Measurements from ENCODE around the gene PDE3A. TPM values are rescaled to one million over a fixed set of nuclear protein-coding genes. Genes with fewer than 3 reads are reported as not detected.

Gene PDE3A
- total RNA-seq, 2 experiments from 2014 or later: not detected

DNA sequence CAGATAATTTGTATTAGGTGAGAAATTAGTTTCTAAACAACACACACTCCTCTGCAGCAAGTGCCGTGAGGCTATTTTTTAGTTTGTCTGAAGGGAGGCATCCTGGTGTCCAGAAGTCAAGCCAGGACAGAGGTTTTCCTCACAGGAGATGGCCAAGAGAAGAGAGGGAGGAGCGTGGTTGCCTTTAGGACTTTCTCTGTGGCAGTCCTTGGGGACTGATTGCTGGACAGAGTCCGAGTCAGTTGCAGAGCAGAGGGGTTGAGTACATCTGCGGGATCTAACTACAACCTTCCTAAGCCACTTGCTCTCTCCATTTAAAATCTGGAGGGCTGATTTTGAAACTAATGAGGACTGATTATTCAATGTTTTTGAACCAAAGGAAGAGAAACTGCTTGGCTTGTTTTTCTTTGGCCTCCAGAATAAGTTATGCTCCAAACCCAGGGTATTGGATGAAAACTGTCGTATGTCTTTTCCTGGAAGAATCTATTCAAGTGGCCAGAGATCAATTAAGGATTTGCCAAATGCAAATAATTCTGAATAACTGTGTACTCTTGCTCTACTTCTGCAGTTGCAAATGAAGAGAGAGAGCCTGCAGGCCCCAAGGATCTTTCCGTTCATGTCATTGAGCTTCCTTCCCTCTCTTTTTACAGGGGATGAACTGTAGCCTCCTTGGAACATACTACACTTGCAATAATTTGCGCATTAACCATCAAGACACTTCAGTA is 328.0 kb downstream of the PDE3A start:
- no peak overlapping the region for H3K4me3 Mint-ChIP-seq
- no peaks in the 10 kb centered on the region for H3K9me3 Mint-ChIP-seq
- no peaks in the 10 kb centered on the region for H3K4me1 Mint-ChIP-seq (ENCODE audit: low read depth)
- POLR2A ChIA-PET: no interaction called here
- intact Hi-C loops (cut with micrococcal nuclease): no loop called here
- CTCF ChIA-PET: no interaction called here
- DNase-seq: no peak
- no peak overlapping the region for H3K27ac Mint-ChIP-seq
- H3K36me3 Mint-ChIP-seq: no peaks in the 10 kb centered on the region
- H3K27me3 Mint-ChIP-seq: no peaks in the 10 kb centered on the region

DNA sequence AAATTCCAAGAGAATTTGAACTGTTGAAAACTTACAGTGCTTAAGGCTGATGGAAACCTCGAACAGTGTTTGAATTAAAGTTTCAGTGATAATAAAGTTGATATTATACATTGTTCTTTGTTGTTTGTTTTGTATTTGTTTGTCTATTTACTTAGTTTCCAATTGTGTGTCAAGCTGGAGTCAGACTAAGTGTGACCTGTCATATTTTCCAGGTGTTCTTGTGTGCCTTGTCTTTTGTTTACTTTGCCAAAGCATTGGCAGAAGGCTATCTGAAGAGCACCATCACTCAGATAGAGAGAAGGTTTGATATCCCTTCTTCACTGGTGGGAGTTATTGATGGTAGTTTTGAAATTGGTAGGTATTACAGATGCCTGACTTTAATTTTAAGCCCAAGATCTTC is 332.8 kb downstream of the PDE3A start:
- Mint-ChIP-seq H3K36me3 (no peaks in the 10 kb centered on the region), H3K9me3 (no peaks in the 10 kb centered on the region), H3K27me3 (no peaks in the 10 kb centered on the region), H3K4me1 (ENCODE audit: low read depth) (no peaks in the 10 kb centered on the region), H3K4me3 (no peak overlapping the region), H3K27ac (no peak overlapping the region)
- ChIA-PET CTCF (no interaction called here), POLR2A (no interaction called here)
- intact Hi-C loops (cut with micrococcal nuclease): no loop called here
- no peak for DNase-seq

DNA sequence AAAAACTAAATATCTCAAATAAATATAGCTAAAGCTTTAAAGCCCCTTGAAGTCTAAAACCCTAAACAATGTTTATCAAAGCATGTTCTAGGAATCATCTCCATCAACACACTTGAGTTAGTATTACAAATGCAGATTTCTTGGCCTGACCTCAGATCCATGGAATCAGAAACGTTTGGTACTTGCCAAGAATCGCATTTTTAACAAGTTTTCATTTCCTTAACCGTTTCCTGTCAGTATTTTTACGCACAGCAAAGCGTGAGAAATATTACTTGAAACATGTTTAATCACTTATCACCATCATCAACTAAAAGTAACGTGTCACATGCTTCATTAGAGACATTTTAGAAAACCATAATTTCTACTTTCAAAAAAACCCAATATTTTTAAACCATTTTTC is 336.5 kb downstream of the PDE3A start:
- H3K4me3 Mint-ChIP-seq: no peak overlapping the region
- POLR2A ChIA-PET: no interaction called here
- no peaks in the 10 kb centered on the region for H3K27me3 Mint-ChIP-seq
- H3K4me1 Mint-ChIP-seq (ENCODE audit: low read depth): no peaks in the 10 kb centered on the region
- no peaks in the 10 kb centered on the region for H3K9me3 Mint-ChIP-seq
- intact Hi-C loops (cut with micrococcal nuclease): no loop called here
- CTCF ChIA-PET: no interaction called here
- no peak overlapping the region for H3K27ac Mint-ChIP-seq
- no peaks in the 10 kb centered on the region for H3K36me3 Mint-ChIP-seq
- no peak for DNase-seq

DNA sequence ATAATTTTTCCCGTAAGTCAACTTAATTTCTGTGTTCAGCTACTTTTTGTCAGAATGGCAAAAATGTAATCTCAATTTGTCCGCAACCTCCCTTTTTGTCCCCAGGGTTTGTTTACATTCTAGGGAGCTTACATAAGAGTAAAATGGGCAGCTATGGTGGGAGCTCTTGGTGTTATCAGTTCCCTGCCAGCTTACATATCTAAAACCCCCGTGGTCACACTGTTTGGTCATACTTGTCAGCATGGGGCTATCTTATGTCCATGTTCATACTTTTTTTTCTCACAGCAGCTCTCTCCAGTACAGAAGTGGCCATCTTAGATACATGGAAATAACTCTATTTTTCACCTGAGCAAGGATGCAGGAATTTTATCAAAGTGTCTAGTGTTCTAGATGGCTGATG is 343.5 kb downstream of the PDE3A start:
- intact Hi-C loops (cut with micrococcal nuclease): no loop called here
- ChIA-PET POLR2A (no interaction called here), CTCF (no interaction called here)
- H3K27ac Mint-ChIP-seq: no peak overlapping the region
- H3K4me3 Mint-ChIP-seq: no peak overlapping the region
- H3K36me3 Mint-ChIP-seq: no peaks in the 10 kb centered on the region
- no peaks in the 10 kb centered on the region for H3K27me3 Mint-ChIP-seq
- no peak for DNase-seq
- no peaks in the 10 kb centered on the region for H3K4me1 Mint-ChIP-seq (ENCODE audit: low read depth)
- H3K9me3 Mint-ChIP-seq: no peaks in the 10 kb centered on the region

DNA sequence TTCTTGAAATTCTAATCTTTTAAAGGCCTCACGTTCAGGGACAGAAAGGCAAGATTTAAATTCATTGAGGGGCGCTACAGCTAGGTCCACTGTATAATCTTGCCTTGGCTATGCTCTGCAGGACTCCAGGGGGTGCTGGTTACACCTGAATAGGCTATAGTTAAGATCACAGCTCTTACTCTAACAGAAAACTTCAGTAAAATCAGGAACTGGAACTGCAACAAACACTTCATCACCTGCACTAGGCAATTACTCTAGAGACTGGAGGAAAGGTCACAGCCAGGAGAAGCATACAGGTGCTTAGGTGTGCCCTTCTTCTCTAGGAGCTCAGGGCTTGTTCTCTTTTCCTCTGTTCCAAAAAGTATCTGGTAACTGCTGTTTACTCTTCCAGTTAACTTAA is 347.7 kb downstream of the PDE3A start:
- Mint-ChIP-seq H3K27me3 (no peaks in the 10 kb centered on the region), H3K4me3 (no peak overlapping the region), H3K4me1 (ENCODE audit: low read depth) (no peaks in the 10 kb centered on the region), H3K9me3 (no peaks in the 10 kb centered on the region), H3K27ac (no peak overlapping the region), H3K36me3 (no peaks in the 10 kb centered on the region)
- no peak for DNase-seq
- ChIA-PET POLR2A (no interaction called here), CTCF (no interaction called here)
- intact Hi-C loops (cut with micrococcal nuclease): no loop called here

DNA sequence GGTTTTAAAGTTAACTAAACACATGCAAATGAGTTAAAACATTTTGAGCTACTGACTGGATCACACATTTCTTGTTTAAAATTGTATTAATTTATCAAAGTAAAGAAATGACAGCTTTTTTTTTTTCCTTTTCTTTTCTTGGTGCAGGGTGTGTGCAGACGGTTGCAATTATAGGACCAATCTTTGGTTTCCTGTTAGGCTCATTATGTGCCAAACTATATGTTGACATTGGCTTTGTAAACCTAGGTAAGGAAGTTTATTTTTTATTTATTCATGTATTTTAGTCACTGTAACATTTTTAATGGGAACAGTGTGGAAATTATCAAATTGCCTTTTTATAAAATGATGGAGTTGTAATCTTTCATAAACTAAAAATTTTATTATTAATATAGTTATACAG is 348.6 kb downstream of the PDE3A start:
- POLR2A ChIA-PET: no interaction called here
- H3K27ac Mint-ChIP-seq: no peak overlapping the region
- H3K36me3 Mint-ChIP-seq: no peaks in the 10 kb centered on the region
- H3K27me3 Mint-ChIP-seq: no peaks in the 10 kb centered on the region
- CTCF ChIA-PET: no interaction called here
- H3K4me1 Mint-ChIP-seq (ENCODE audit: low read depth): no peaks in the 10 kb centered on the region
- intact Hi-C loops (cut with micrococcal nuclease): no loop called here
- no peaks in the 10 kb centered on the region for H3K9me3 Mint-ChIP-seq
- H3K4me3 Mint-ChIP-seq: no peak overlapping the region
- DNase-seq: no peak

DNA sequence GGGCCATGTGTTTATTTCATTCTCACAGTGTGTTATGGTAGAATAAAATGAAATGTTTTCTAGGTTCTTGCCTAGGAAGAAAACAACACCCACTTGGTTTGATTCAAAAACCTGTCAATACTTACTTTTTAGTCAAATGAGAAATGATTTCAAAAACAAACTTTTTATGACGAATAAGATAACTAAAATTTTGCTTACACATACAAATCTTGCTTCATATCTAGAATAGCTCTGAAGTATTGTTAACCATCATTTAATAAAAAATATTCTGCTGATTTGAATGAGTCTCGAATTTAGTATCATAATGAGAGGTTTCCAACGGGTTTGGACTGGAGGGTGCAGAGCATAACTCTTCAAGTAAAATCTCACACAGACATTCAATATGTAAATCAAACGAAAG is 350.0 kb downstream of the PDE3A start:
- Mint-ChIP-seq H3K27me3 (no peaks in the 10 kb centered on the region), H3K36me3 (no peaks in the 10 kb centered on the region), H3K9me3 (no peaks in the 10 kb centered on the region), H3K4me3 (no peak overlapping the region), H3K4me1 (ENCODE audit: low read depth) (no peaks in the 10 kb centered on the region), H3K27ac (no peak overlapping the region)
- CTCF ChIA-PET: no interaction called here
- intact Hi-C loops (cut with micrococcal nuclease): no loop called here
- POLR2A ChIA-PET: no interaction called here
- DNase-seq: no peak

DNA sequence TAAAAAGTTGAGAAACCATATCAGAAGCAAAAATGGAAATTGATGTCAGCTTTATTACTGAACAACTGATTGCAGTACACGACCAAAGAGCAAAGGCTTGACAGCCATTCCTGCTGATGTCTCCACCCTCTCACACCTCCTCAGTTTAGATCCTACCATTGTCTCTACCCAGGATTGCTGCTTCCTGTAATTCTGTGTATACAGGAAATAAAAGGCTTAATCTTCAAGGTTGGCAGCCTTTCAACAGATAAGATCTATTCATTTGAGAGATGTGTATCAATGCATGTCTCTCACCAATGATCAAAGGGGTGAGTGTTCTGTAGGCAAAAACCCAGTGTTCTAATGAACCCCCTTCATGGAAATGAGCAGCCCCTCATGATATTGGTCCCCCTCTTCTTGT is 353.8 kb downstream of the PDE3A start:
- no peaks in the 10 kb centered on the region for H3K4me1 Mint-ChIP-seq (ENCODE audit: low read depth)
- H3K9me3 Mint-ChIP-seq: no peaks in the 10 kb centered on the region
- H3K36me3 Mint-ChIP-seq: no peaks in the 10 kb centered on the region
- no peak for DNase-seq
- no peak overlapping the region for H3K4me3 Mint-ChIP-seq
- POLR2A ChIA-PET: no interaction called here
- intact Hi-C loops (cut with micrococcal nuclease): no loop called here
- CTCF ChIA-PET: no interaction called here
- H3K27me3 Mint-ChIP-seq: no peaks in the 10 kb centered on the region
- no peak overlapping the region for H3K27ac Mint-ChIP-seq

DNA sequence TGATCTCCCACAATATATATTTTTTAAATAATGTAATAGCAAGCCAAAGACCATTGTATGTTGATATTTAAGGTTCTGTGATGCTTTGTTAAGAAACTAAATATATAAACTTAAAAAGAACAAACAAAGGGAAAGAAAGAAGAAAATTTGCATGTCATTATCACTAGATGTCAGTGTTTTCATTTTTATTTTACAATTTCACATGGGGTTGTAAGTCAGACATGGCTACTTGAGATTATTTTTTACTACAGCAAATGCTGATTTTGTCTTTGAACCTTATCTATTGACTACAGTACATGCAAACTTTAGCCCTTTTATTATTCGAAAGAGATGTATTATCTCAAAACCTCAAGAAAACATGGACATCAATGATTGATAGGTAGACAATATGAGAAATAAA is 362.9 kb downstream of the PDE3A start:
- intact Hi-C loops (cut with micrococcal nuclease): no loop called here
- no peak overlapping the region for H3K27ac Mint-ChIP-seq
- no peaks in the 10 kb centered on the region for H3K27me3 Mint-ChIP-seq
- ChIA-PET POLR2A (no interaction called here), CTCF (no interaction called here)
- H3K9me3 Mint-ChIP-seq: no peaks in the 10 kb centered on the region
- H3K4me3 Mint-ChIP-seq: no peak overlapping the region
- DNase-seq: no peak
- no peaks in the 10 kb centered on the region for H3K4me1 Mint-ChIP-seq (ENCODE audit: low read depth)
- no peaks in the 10 kb centered on the region for H3K36me3 Mint-ChIP-seq
